ENCODE results near the gene TMEFF2.
"Not testable (repeated sequence)": the region's sequence is repeated elsewhere in the genome, so short reads cannot be mapped to it uniquely, and the experiment has no call there.

Gene TMEFF2

GRCh38 chr2:192183296-192183695 is 11.4 kb downstream of the TMEFF2 start:
- DNase-seq (ENCODE audit: low spot score): no peak

- DNase-seq (ENCODE audit: low spot score): no peak
These were observed 27.8 kb downstream of the TMEFF2 start for GRCh38 chr2:192166946-192167345.

GRCh38 chr2:192165842-192166241 is 28.9 kb downstream of the TMEFF2 start:
- DNase-seq (ENCODE audit: low spot score): no peak

GRCh38 chr2:192162392-192163042 is 32.2 kb downstream of the TMEFF2 start:
- peak; percentile 25 for DNase-seq (ENCODE audit: low spot score)

- DNase-seq (ENCODE audit: low spot score): no peak
These were observed 33.0 kb downstream of the TMEFF2 start for GRCh38 chr2:192161656-192162290.

- no peak for DNase-seq (ENCODE audit: low spot score)
These were observed 35.0 kb downstream of the TMEFF2 start for GRCh38 chr2:192159736-192160135.

- DNase-seq (ENCODE audit: low spot score): no peak
These were observed 35.5 kb downstream of the TMEFF2 start for GRCh38 chr2:192159208-192159607.

GRCh38 chr2:192157776-192158175 is 37.0 kb downstream of the TMEFF2 start:
- no peak for DNase-seq (ENCODE audit: low spot score)

- DNase-seq (ENCODE audit: low spot score): no peak
These were observed 39.1 kb downstream of the TMEFF2 start for GRCh38 chr2:192155511-192156118.

- DNase-seq (ENCODE audit: low spot score): no peak
These were observed 41.2 kb downstream of the TMEFF2 start for GRCh38 chr2:192153561-192153960.

GRCh38 chr2:192151853-192152252 is 42.9 kb downstream of the TMEFF2 start:
- no peak for DNase-seq (ENCODE audit: low spot score)

GRCh38 chr2:192150166-192150565 is 44.6 kb downstream of the TMEFF2 start:
- no peak for DNase-seq (ENCODE audit: low spot score)

GRCh38 chr2:192148620-192149321 is 46.0 kb downstream of the TMEFF2 start:
- peak; percentile 20 for DNase-seq (ENCODE audit: low spot score)

- no peak for DNase-seq (ENCODE audit: low spot score)
These were observed 46.5 kb downstream of the TMEFF2 start for GRCh38 chr2:192148241-192148619.

- DNase-seq (ENCODE audit: low spot score): peak; percentile 18
These were observed 48.4 kb downstream of the TMEFF2 start for GRCh38 chr2:192146069-192147015.

- DNase-seq (ENCODE audit: low spot score): no peak
These were observed 49.2 kb downstream of the TMEFF2 start for GRCh38 chr2:192145496-192145895.

GRCh38 chr2:192140236-192140839 is 54.4 kb downstream of the TMEFF2 start:
- DNase-seq (ENCODE audit: low spot score): no peak

- DNase-seq (ENCODE audit: low spot score): no peak
These were observed 54.9 kb downstream of the TMEFF2 start for GRCh38 chr2:192139813-192140212.

- DNase-seq (ENCODE audit: low spot score): no peak
These were observed 57.3 kb downstream of the TMEFF2 start for GRCh38 chr2:192137451-192137850.

- not testable (repeated sequence) for DNase-seq (ENCODE audit: low spot score)
These were observed 62.1 kb downstream of the TMEFF2 start for GRCh38 chr2:192132604-192133003.

GRCh38 chr2:192130312-192130711 is 64.4 kb downstream of the TMEFF2 start:
- not testable (repeated sequence) for DNase-seq (ENCODE audit: low spot score)

Measured in AG08396 (cell line).